ENCODE measurements around the gene CLSTN2. TPM values are rescaled to one million over a fixed set of nuclear protein-coding genes. Genes with fewer than 3 reads are reported as not detected.

The CLSTN2 gene
- total RNA-seq, 1 experiment from 2014 or later = not detected

GRCh38 chr3:140288595-140288994, 353.6 kb downstream of the CLSTN2 start:
- Histone ChIP-seq H3K4me1 (ENCODE audit: low read length) (no peaks in the 10 kb centered on the region), H3K27ac (ENCODE audit: low read length) (no peak overlapping the region), H3K79me2 (ENCODE audit: low read length) (no peaks in the 10 kb centered on the region), H3K27me3 (ENCODE audit: low read length) (no peaks in the 10 kb centered on the region), H4K20me1 (ENCODE audit: insufficient read depth, low read depth, low read length) (no peaks in the 10 kb centered on the region), H3K36me3 (ENCODE audit: insufficient read depth, low read length) (no peaks in the 10 kb centered on the region), H3K4me2 (ENCODE audit: low read depth, low read length, poor library complexity, severe bottlenecking) (no peak overlapping the region), H3K4me3 (ENCODE audit: low read length) (no peak overlapping the region), H2AFZ (ENCODE audit: low read length) (no peak overlapping the region), H3K9me3 (ENCODE audit: low read length) (no peaks in the 10 kb centered on the region), H3K9me2 (replicated peaks; ENCODE audit: insufficient read depth, low read length) (no peaks in the 10 kb centered on the region), H3K9ac (ENCODE audit: low read length) (no peak overlapping the region)
- no peak for DNase-seq

DNA sequence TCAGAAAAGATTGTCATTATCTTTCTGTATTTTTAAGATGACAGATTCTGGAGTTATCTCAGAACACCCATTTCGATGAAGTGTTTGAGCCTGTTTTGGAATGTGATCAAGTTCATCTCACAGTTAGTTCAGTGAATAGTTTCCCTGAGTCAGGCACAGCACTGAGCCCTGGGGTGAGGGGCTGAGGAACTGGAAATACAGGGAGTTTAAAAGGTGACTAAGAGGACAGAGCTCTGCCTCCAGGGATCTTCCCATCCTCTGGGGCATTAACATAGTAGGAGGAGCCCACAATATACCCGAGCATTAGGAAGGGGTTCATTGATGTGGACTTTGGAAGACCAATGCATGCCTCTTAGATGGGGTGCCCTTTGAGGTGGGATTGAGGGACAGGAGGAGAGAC, 355.1 kb downstream of the CLSTN2 start:
- Histone ChIP-seq H3K4me3 (ENCODE audit: low read length) (no peak overlapping the region), H3K4me2 (ENCODE audit: low read depth, low read length, poor library complexity, severe bottlenecking) (no peak overlapping the region), H3K9ac (ENCODE audit: low read length) (no peak overlapping the region), H4K20me1 (ENCODE audit: insufficient read depth, low read depth, low read length) (no peaks in the 10 kb centered on the region), H3K27ac (ENCODE audit: low read length) (no peak overlapping the region), H3K9me3 (ENCODE audit: low read length) (no peaks in the 10 kb centered on the region), H3K9me2 (replicated peaks; ENCODE audit: insufficient read depth, low read length) (no peaks in the 10 kb centered on the region), H3K36me3 (ENCODE audit: insufficient read depth, low read length) (no peaks in the 10 kb centered on the region), H2AFZ (ENCODE audit: low read length) (no peak overlapping the region), H3K4me1 (ENCODE audit: low read length) (no peaks in the 10 kb centered on the region), H3K27me3 (ENCODE audit: low read length) (no peaks in the 10 kb centered on the region), H3K79me2 (ENCODE audit: low read length) (no peaks in the 10 kb centered on the region)
- DNase-seq = no peak

DNA sequence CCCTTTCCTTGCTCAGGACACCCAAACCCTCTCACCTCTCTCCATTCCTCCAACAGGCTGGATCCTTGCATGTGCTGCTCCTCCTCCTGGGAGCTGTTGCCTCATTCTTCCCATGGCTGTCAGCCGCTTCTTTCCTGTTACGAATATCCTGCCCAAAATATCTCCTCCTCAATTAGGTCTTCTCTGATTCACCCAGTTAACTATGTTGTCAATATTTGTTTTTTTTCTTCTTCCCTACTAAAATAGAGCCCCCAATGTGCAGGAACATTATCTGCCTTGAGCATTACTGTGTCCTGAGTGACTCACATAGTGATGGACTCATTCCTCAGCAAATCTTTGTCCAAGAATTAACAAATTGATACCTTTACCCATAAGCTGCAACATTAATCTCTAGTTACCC, 357.2 kb downstream of the CLSTN2 start:
- H3K27ac ChIP-seq (ENCODE audit: low read length) = no peak overlapping the region
- no peaks in the 10 kb centered on the region for H3K27me3 ChIP-seq (ENCODE audit: low read length)
- no peaks in the 10 kb centered on the region for H3K4me1 ChIP-seq (ENCODE audit: low read length)
- H3K9me3 ChIP-seq (ENCODE audit: low read length) = no peaks in the 10 kb centered on the region
- no peak overlapping the region for H3K9ac ChIP-seq (ENCODE audit: low read length)
- no peaks in the 10 kb centered on the region for H3K79me2 ChIP-seq (ENCODE audit: low read length)
- DNase-seq = no peak
- no peak overlapping the region for H3K4me3 ChIP-seq (ENCODE audit: low read length)
- H3K36me3 ChIP-seq (ENCODE audit: insufficient read depth, low read length) = no peaks in the 10 kb centered on the region
- no peak overlapping the region for H3K4me2 ChIP-seq (ENCODE audit: low read depth, low read length, poor library complexity, severe bottlenecking)
- no peaks in the 10 kb centered on the region for H4K20me1 ChIP-seq (ENCODE audit: insufficient read depth, low read depth, low read length)
- no peak overlapping the region for H2AFZ ChIP-seq (ENCODE audit: low read length)
- no peaks in the 10 kb centered on the region for H3K9me2 ChIP-seq (replicated peaks; ENCODE audit: insufficient read depth, low read length)

GRCh38 chr3:140292684-140293083, 357.7 kb downstream of the CLSTN2 start:
- Histone ChIP-seq H3K4me2 (ENCODE audit: low read depth, low read length, poor library complexity, severe bottlenecking) (no peak overlapping the region), H3K4me3 (ENCODE audit: low read length) (no peak overlapping the region), H2AFZ (ENCODE audit: low read length) (no peak overlapping the region), H3K36me3 (ENCODE audit: insufficient read depth, low read length) (no peaks in the 10 kb centered on the region), H3K27ac (ENCODE audit: low read length) (no peak overlapping the region), H4K20me1 (ENCODE audit: insufficient read depth, low read depth, low read length) (no peaks in the 10 kb centered on the region), H3K27me3 (ENCODE audit: low read length) (no peaks in the 10 kb centered on the region), H3K9me2 (replicated peaks; ENCODE audit: insufficient read depth, low read length) (no peaks in the 10 kb centered on the region), H3K9ac (ENCODE audit: low read length) (no peak overlapping the region), H3K4me1 (ENCODE audit: low read length) (no peaks in the 10 kb centered on the region), H3K9me3 (ENCODE audit: low read length) (no peaks in the 10 kb centered on the region), H3K79me2 (ENCODE audit: low read length) (no peaks in the 10 kb centered on the region)
- DNase-seq = no peak

DNA sequence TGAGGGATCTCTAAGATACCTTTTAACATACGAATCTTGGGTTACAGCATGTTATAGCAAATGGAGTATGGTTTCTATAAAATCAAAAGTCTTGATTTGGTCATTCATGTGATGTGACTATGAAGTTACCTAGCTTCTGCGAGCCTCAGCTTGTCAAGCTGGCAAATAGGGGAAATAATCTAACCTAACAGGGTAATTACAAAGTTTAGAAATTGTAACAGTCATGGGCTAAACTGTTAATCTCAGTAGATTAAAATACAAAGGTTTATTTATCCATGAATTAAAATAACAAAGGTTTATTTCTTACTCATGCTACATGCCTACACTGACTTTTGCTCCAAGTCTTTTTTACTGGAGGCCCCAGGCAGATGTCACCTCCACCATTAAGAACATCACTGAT, 359.1 kb downstream of the CLSTN2 start:
- Histone ChIP-seq H3K79me2 (ENCODE audit: low read length) (no peaks in the 10 kb centered on the region), H2AFZ (ENCODE audit: low read length) (no peak overlapping the region), H3K9ac (ENCODE audit: low read length) (no peak overlapping the region), H4K20me1 (ENCODE audit: insufficient read depth, low read depth, low read length) (no peaks in the 10 kb centered on the region), H3K27ac (ENCODE audit: low read length) (no peak overlapping the region), H3K4me3 (ENCODE audit: low read length) (no peak overlapping the region), H3K27me3 (ENCODE audit: low read length) (no peaks in the 10 kb centered on the region), H3K9me2 (replicated peaks; ENCODE audit: insufficient read depth, low read length) (no peaks in the 10 kb centered on the region), H3K4me1 (ENCODE audit: low read length) (no peaks in the 10 kb centered on the region), H3K9me3 (ENCODE audit: low read length) (no peaks in the 10 kb centered on the region), H3K4me2 (ENCODE audit: low read depth, low read length, poor library complexity, severe bottlenecking) (no peak overlapping the region), H3K36me3 (ENCODE audit: insufficient read depth, low read length) (no peaks in the 10 kb centered on the region)
- DNase-seq = no peak

GRCh38 chr3:140296796-140297352, 361.9 kb downstream of the CLSTN2 start:
- Histone ChIP-seq H3K4me3 (ENCODE audit: low read length) (no peak overlapping the region), H3K79me2 (ENCODE audit: low read length) (no peaks in the 10 kb centered on the region), H4K20me1 (ENCODE audit: insufficient read depth, low read depth, low read length) (no peaks in the 10 kb centered on the region), H3K9me3 (ENCODE audit: low read length) (no peaks in the 10 kb centered on the region), H3K27ac (ENCODE audit: low read length) (no peak overlapping the region), H3K9ac (ENCODE audit: low read length) (no peak overlapping the region), H3K36me3 (ENCODE audit: insufficient read depth, low read length) (no peaks in the 10 kb centered on the region), H3K9me2 (replicated peaks; ENCODE audit: insufficient read depth, low read length) (no peaks in the 10 kb centered on the region), H2AFZ (ENCODE audit: low read length) (no peak overlapping the region), H3K4me1 (ENCODE audit: low read length) (no peaks in the 10 kb centered on the region), H3K4me2 (ENCODE audit: low read depth, low read length, poor library complexity, severe bottlenecking) (no peak overlapping the region), H3K27me3 (ENCODE audit: low read length) (no peaks in the 10 kb centered on the region)
- no peak for DNase-seq

GRCh38 chr3:140298043-140298442, 363.1 kb downstream of the CLSTN2 start:
- Histone ChIP-seq H3K4me1 (ENCODE audit: low read length) (no peaks in the 10 kb centered on the region), H3K27ac (ENCODE audit: low read length) (no peak overlapping the region), H3K4me3 (ENCODE audit: low read length) (no peak overlapping the region), H3K9ac (ENCODE audit: low read length) (no peak overlapping the region), H3K36me3 (ENCODE audit: insufficient read depth, low read length) (no peaks in the 10 kb centered on the region), H3K4me2 (ENCODE audit: low read depth, low read length, poor library complexity, severe bottlenecking) (no peak overlapping the region), H3K9me3 (ENCODE audit: low read length) (no peaks in the 10 kb centered on the region), H3K27me3 (ENCODE audit: low read length) (no peaks in the 10 kb centered on the region), H2AFZ (ENCODE audit: low read length) (no peak overlapping the region), H4K20me1 (ENCODE audit: insufficient read depth, low read depth, low read length) (no peaks in the 10 kb centered on the region), H3K79me2 (ENCODE audit: low read length) (no peaks in the 10 kb centered on the region), H3K9me2 (replicated peaks; ENCODE audit: insufficient read depth, low read length) (no peaks in the 10 kb centered on the region)
- no peak for DNase-seq

DNA sequence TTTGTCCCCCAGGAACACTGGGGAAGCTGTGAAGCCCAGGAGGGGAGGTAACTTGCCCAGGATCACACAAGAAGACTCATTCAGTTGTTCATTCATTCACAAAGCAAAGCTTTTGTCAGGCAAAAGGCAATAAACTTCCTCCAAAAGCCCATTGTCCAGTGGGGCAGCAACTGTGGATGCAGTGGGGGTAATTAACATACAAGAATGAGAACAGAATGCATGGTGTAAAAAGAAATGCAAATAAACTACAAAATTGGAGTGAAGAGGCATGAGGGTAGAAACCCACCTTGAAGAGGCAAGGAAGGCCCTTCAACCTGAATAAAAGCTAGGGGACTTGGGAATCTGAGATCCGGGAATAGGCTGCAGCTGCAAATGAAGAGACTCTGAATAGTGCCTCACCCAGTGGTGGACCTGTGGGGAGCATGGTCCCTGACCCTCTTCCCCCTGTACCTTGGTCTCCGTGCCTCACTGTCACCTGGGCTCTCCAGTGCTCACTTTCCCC, 363.6 kb downstream of the CLSTN2 start:
- no peaks in the 10 kb centered on the region for H3K4me1 ChIP-seq (ENCODE audit: low read length)
- H3K9me2 ChIP-seq (replicated peaks; ENCODE audit: insufficient read depth, low read length) = no peaks in the 10 kb centered on the region
- no peak overlapping the region for H3K27ac ChIP-seq (ENCODE audit: low read length)
- no peaks in the 10 kb centered on the region for H3K79me2 ChIP-seq (ENCODE audit: low read length)
- no peaks in the 10 kb centered on the region for H4K20me1 ChIP-seq (ENCODE audit: insufficient read depth, low read depth, low read length)
- no peak for DNase-seq
- no peak overlapping the region for H3K4me2 ChIP-seq (ENCODE audit: low read depth, low read length, poor library complexity, severe bottlenecking)
- no peaks in the 10 kb centered on the region for H3K9me3 ChIP-seq (ENCODE audit: low read length)
- no peaks in the 10 kb centered on the region for H3K27me3 ChIP-seq (ENCODE audit: low read length)
- H3K36me3 ChIP-seq (ENCODE audit: insufficient read depth, low read length) = no peaks in the 10 kb centered on the region
- H2AFZ ChIP-seq (ENCODE audit: low read length) = no peak overlapping the region
- H3K9ac ChIP-seq (ENCODE audit: low read length) = no peak overlapping the region
- no peak overlapping the region for H3K4me3 ChIP-seq (ENCODE audit: low read length)

DNA sequence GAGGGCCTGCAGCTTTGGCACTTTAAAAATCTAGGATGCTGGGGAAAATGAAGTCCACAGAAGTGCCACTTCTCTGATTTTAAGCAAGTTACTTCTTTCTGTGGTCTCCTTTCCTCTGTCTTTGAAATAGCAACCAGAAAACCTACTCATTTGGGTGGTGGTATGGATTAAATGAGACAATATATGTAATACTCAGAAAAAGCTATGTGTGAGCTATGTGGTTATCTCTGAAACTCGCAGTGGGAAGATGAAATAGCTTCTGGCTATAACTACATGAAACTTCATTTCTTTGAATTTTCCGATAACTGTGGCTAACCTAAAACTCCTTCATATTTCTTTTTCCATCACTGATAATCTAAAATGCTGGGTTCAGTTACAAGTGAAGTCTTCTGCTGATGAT, 368.9 kb downstream of the CLSTN2 start:
- no peaks in the 10 kb centered on the region for H4K20me1 ChIP-seq (ENCODE audit: insufficient read depth, low read depth, low read length)
- no peaks in the 10 kb centered on the region for H3K27me3 ChIP-seq (ENCODE audit: low read length)
- no peak overlapping the region for H3K4me2 ChIP-seq (ENCODE audit: low read depth, low read length, poor library complexity, severe bottlenecking)
- no peaks in the 10 kb centered on the region for H3K4me1 ChIP-seq (ENCODE audit: low read length)
- H3K9me2 ChIP-seq (replicated peaks; ENCODE audit: insufficient read depth, low read length) = no peaks in the 10 kb centered on the region
- H2AFZ ChIP-seq (ENCODE audit: low read length) = no peak overlapping the region
- no peak overlapping the region for H3K27ac ChIP-seq (ENCODE audit: low read length)
- H3K36me3 ChIP-seq (ENCODE audit: insufficient read depth, low read length) = no peaks in the 10 kb centered on the region
- no peak overlapping the region for H3K9ac ChIP-seq (ENCODE audit: low read length)
- H3K4me3 ChIP-seq (ENCODE audit: low read length) = no peak overlapping the region
- H3K79me2 ChIP-seq (ENCODE audit: low read length) = no peaks in the 10 kb centered on the region
- no peaks in the 10 kb centered on the region for H3K9me3 ChIP-seq (ENCODE audit: low read length)
- DNase-seq = no peak
